GM18511 (cell line): ENCODE measurements around the gene ADORA2A.

Source experiments
- ATAC-seq: cut with Tn5 transposase; IDR thresholded peaks from one replicate; pipeline ENCODE4 v1.9.1; 2021; ENCODE audit warnings: mild to moderate bottlenecking, moderate library complexity; ENCODE audit not compliant: unreplicated experiment

Gene ADORA2A

DNA sequence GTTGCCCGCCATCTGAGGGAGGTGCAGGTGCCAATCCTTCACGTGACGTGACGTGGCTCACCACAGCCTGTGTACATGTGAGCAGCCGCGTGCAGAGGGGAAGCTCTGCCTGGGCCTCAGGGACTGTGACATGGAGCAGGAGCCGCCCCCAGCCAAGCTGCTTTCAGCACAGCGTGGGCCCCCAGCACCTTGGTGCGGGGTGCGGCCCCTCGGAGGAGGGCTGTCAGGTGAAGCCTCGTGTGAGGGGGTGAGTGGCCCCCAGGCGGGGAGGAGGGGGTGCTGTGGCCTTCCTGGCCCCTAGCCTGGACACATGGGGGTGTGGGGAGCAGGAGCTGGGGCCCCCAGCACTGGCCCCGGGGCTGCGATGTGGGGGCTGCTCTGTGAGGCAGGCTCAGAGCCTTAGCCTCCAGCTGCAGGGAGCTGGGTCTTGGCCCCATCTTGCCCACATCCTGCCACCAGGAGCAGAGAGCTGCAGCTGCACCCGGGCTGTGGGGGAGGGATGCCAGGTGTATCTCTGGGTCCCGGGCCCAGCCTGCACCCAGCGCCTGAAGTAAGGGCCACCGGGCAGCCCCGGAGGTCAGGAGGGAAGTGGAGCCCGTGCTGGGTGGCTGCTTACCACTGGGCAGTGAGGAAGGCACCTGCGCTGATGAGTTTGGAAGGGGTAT is at the start of gene ADORA2A:
Gene ADORA2A, plus strand, starts transcription at position 100 of the 665 bp plus-strand sequence. CDS start 5,806 bp downstream, outside the sequence.
- peak; percentile 64 for ATAC-seq

GRCh38 chr22:24379536-24379935 is 47.9 kb upstream of the ADORA2A start:
- ATAC-seq, result no peak

GRCh38 chr22:24380220-24380904 is 47.0 kb upstream of the ADORA2A start:
- no peak for ATAC-seq

GRCh38 chr22:24380905-24381230 is 46.5 kb upstream of the ADORA2A start:
- no peak for ATAC-seq

- ATAC-seq, result no peak
Measured at GRCh38 chr22:24383061-24383460, 44.3 kb upstream of the ADORA2A start.

DNA sequence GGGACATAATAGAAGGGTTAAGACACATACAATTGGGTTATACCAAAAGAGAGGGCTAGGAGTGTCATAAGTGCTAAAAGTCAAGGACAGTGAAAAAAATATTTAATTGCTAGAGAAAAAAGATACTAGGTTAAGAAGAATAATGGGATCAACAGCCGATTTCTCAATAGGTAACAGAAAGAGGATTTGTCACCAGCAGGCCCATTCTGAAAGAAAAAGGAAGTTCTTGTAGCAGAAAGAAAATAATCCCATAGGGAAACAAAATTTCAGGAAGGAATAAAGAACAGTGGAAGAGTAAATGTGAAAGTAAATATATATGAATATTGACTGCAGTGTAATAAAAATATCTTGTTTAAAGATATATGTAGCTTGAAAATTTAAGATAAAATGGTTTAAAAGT is 43.3 kb upstream of the ADORA2A start:
- no peak for ATAC-seq

DNA sequence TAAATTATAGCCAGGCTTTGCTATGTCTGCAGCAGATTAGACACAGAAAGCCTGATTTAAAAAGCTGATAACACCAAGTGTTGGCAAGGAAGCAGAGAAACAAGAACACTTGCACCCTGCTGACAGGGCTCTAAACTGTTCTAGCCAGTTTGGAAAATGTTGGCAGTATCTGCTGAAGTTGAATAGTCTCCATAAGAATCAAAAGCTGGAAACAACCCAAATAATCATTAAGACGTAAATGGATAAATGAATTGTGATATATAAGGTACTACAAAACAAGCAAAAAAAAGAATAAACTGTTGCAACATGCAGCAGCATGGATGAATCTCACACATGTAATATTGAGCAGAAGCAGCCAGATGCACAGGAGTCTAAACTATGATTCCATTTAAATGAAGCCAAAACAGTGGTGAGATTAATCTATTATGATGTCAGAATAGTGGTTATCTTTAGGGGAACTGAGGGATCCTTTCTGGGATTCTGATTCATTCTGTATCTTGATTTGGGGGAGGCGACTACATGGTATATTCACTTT is 40.4 kb upstream of the ADORA2A start:
- ATAC-seq, result no peak

DNA sequence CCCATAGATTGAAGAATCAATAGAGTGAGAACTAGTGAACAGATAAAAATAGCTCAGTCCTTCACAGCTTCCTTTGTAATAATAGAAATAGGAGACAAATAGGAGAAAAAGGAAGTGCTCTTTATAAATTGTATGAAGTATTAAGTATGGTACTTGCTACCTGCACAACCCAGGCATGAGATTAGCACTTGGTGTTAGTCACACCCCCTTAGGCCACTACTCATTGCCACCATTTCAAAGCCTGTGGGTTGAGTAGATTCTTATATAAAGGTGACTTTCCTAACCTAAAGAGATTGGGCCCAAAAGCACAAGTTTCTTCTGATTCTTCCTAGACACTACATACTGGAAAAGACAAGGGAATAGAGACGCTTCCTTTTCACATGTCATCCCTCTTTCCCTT is 37.7 kb upstream of the ADORA2A start:
- ATAC-seq, result no peak

- ATAC-seq, result no peak
Measured at GRCh38 chr22:24390156-24390555, 37.2 kb upstream of the ADORA2A start.

DNA sequence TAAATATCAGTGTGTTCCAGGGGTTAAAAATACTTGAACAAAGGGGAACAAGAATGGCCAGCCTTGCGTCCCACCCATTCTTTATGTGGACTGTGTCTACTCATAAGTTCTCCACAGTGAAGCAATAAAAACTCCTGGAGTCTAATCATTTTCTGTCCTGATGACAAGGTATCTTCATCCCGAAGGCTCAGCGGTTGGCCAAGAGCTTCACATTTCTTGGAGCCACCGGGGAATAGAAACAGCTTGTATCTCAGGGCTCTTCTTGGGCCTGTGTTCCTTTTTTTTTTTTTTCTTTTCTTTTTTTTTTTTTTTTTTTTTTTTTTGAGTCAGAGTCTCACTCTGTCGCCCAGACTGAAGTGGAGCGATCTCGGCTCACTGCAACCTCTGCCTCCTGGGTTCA is 36.8 kb upstream of the ADORA2A start:
- ATAC-seq, result no peak

DNA sequence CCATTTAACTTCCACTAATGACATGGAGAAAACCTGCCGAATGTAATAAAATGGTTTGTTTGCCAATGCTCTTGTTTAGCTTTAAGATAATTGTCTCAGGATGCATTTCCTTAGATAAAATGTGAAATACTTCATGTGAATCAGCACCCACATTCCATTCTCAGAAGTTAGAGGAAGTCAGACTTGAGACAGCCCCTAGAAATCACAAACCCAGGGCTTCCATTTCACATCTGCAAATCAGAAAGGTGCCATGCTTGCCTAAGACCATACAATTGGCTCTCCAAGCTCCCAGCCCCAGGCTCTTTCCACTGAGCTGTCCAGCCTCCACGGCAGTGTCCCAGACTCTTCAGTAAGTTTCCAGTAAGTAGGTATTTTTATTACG is 35.6 kb upstream of the ADORA2A start:
- no peak for ATAC-seq

DNA sequence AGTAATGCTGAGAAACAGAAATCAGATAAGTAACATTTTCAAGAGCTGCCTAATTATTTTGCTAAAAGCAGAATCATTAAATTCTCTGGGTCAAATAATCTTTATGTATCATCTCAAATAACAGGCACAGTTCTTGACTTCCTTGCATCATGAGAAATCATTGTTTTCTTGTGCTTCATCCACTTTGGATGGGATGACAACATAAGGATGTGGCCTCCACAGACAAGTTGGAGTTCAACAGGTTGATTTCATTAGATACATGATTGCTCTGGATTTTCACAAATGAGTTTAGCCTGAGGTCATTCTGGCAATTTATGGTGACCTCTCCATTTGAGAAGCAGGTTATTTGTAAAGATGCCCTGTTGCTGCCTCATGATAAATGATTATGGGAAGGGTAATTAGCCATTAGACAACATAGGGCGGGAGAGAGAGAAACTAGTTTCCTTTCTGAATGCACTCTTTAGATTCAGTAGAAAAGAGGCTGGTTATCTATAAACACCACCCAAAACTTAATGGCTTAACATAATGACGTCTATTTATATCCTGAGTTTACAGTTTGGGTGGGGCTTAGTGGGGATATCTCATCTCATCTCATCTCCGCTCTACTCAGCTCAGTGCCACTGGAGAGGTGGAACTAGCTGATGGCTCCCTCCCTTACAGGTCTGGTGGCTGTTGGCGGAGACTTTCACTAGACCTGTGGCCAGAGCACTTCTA is 35.0 kb upstream of the ADORA2A start:
- no peak for ATAC-seq

DNA sequence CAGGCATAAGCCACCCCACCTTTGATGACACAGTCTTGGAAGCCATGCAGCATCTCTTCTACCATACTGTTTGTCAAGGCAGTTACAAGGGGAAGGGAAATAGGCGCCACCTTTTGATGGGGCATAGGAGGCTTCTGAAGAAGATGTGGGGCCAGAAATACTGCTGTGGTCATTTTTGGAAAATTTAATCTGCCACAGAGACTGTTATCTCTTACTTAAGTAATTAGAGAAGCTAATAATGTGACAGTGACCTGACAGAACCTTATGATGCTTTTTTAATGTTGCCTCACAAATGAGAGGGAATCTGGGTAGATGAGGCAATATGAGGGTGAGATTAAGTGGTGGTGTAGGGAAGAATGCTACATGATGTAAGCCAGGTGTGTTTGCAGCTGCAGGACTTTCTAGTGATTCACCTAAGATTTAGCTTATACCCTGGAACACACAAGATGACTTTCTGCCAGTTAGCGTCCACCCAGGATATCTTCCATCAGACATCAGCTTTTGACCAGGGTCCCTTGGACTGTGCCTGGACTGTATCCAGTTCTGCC is 34.3 kb upstream of the ADORA2A start:
- ATAC-seq, result no peak

DNA sequence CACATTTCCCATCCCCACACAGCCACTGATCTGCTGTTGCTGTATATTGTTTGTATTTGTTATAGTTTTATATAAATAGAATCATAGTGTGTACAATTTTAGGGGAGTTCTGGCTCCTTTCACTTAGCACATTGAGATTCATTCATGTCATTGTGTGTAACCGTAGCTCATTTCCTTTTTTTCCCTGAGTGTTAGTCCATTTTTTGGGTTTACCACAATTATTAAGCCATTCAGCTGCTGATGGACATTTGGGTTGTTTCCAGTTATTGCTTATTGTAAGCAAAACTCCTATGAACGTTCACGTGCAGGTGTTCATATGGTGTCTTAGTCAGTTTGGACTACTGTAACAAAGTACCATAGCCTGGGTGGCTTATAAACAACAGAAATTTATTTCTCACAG is 33.6 kb upstream of the ADORA2A start:
- ATAC-seq, result no peak

GRCh38 chr22:24394254-24394653 is 33.1 kb upstream of the ADORA2A start:
- ATAC-seq, result no peak

- ATAC-seq, result no peak
Measured at GRCh38 chr22:24398409-24398808, 29.0 kb upstream of the ADORA2A start.

DNA sequence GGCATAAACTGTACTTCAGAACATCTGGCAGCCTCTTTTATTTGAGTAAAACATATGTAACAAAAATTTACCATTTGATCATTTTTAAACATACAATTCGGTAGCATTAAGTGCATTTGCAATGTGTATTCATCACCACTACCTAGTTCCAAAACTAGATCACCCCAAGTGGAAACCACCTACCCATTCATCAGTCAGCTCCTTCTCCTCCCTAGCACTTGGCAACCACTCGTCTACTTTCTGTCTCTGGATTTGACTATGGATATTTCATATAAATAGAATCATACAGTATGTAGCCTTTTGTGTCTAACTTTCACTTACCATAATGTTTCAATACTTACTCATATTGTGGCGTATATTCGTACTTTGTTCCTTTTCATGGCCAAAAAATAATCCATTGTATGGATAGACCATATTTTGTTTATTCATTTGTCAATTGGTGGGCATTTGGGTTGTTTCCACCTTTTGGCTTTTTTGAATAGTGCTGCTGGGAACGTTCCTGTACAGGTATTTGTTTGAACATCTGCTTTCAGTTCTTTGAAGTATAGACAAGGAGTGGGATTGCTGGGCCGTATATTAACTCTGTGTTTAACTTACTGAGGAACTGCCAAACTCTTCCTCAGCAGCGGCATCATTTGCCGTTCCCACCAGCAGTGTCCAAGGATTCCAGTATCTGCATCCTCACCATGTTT is 27.2 kb upstream of the ADORA2A start:
- peak; percentile 4 for ATAC-seq

GRCh38 chr22:24400726-24401596 is 26.4 kb upstream of the ADORA2A start:
- peak; percentile 44 for ATAC-seq

- no peak for ATAC-seq
Measured at GRCh38 chr22:24401931-24402367, 25.4 kb upstream of the ADORA2A start.
